Transverse colon (tissue), 4 donors: Measurements from ENCODE around the gene CCDC34. TPM values are rescaled to one million over a fixed set of nuclear protein-coding genes. Genes with fewer than 3 reads are reported as not detected.

Experiments used
- DNase-seq: peaks from one replicate; pipeline ENCODE4 v3.0.0-alpha.2; 2019
- H3K27ac ChIP-seq, 4 donors: fragments of 200-600 bp; sonication (generic); 2 replicates each; pipeline ENCODE4 v1.5.1; 2016 to 2018; ENCODE audit warnings: inconsistent platforms in 4 of 4
- H3K27me3 ChIP-seq: fragments of 200-600 bp; sonication (generic); 2 replicates; pipeline ENCODE4 v1.5.1; 2017; ENCODE audit warnings: inconsistent platforms
- H3K36me3 ChIP-seq, 4 donors: fragments of 200-600 bp; sonication (generic); 2 replicates each; pipeline ENCODE4 v1.5.1; 2017 to 2019; ENCODE audit warnings: inconsistent platforms in 4 of 4
- H3K4me1 ChIP-seq, 4 donors: fragments of 200-600 bp; sonication (generic); 2 replicates each; pipeline ENCODE4 v1.5.1; 2017 to 2020; ENCODE audit warnings: inconsistent platforms in 4 of 4
- H3K4me3 ChIP-seq, 4 donors: fragments of 200-600 bp; sonication (generic); 1 replicate in 1 of 4; 2 replicates in 3 of 4; pipeline versions ENCODE4 v1.5.1 to v1.6.1; 2017 to 2019; ENCODE audit warnings: inconsistent platforms in 4 of 4
- H3K9me3 ChIP-seq, 2 donors: fragments of 200-600 bp; sonication (generic); 2 replicates each; pipeline ENCODE4 v1.5.1; 2017 to 2019; ENCODE audit warnings: inconsistent platforms in 2 of 2
- CTCF ChIP-seq, 5 experiments: fragments of 200-600 bp in 3 of 5; fragments of 450-650 bp in 2 of 5; sonication (generic) in 3 of 5; IDR thresholded peaks; 1 replicate in 2 of 5; 2 replicates in 3 of 5; pipeline ENCODE4 v1.5.1; 2016 to 2017; ENCODE audit warnings: antibody characterized with exemption in 5 of 5, inconsistent platforms in 3 of 5, mild to moderate bottlenecking in 2 of 5, moderate library complexity in 1 of 5
- EP300 ChIP-seq: sonication (generic); formaldehyde crosslinking; IDR thresholded peaks from one replicate; pipeline ENCODE4 v1.6.1; 2017; ENCODE audit warnings: antibody characterized with exemption, low read depth
- POLR2A ChIP-seq: fragments of 450-650 bp; IDR thresholded peaks from one replicate; pipeline ENCODE4 v1.6.1; 2016; ENCODE audit warnings: antibody characterized with exemption, mild to moderate bottlenecking, moderate library complexity
- POLR2AphosphoS5 ChIP-seq, 3 donors: sonication (generic); formaldehyde crosslinking; IDR thresholded peaks; one replicate each; pipeline ENCODE4 v1.6.1; 2016; ENCODE audit warnings: antibody characterized with exemption in 3 of 3
- WGBS, 2 donors: methylation state at CpG; one replicate each; pipeline ENCODE4 v1.1.5; 2018; ENCODE audit warnings: low coverage in 1 of 2; 5-methylcytosine and 5-hydroxymethylcytosine counted together
- in situ Hi-C, 4 donors: fragments of 200-750 bp; cut with MboI; loops; one replicate each; pipeline versions ENCODE4 v1.15.0 to v1.15.1; 2017; ENCODE audit warnings: low sequenced_read_pairs in 3 of 4, low pct_ligation_motif_present in 1 of 4, low pct_unique_long_range_greater_than_20kb in 1 of 4
- intact Hi-C: fragments of 100-400 bp; cut with DNase I; formaldehyde crosslinking; loops from one replicate; pipeline ENCODE4 v1.15.1; 2023; ENCODE audit warnings: low total_unique reads
- total RNA-seq, 4 donors: library from RNA; depleted of rRNA; stranded (reverse); fragments of >200 nt; gene quantifications; one replicate each; pipeline ENCODE4 v1.1.0, GENCODE V29; 2016

Gene CCDC34
- total RNA-seq, 4 donors from 2014 or later, result 0.40 to 6.8 (median 5.6) TPM; not detected in 1

- no peak for DNase-seq
- no peak overlapping the region for H3K4me3 ChIP-seq
- no peaks in the 10 kb centered on the region for H3K27me3 ChIP-seq
- TF ChIP-seq POLR2AphosphoS5 (IDR thresholded peaks at IDR 0.05) (no peak), CTCF (IDR thresholded peaks at IDR 0.05) (no peak), POLR2A (no peak), EP300 (no peak)
- H3K36me3 ChIP-seq, result no peaks in the 10 kb centered on the region
- H3K9me3 ChIP-seq, result no peaks in the 10 kb centered on the region
- WGBS, 2 donors, result 85 to 100% methylated on average over 1 to 2 of the region's 2 CpGs
- intact Hi-C loops, result no loop called here
- in situ Hi-C loops, result no loop called here
- H3K4me1 ChIP-seq, result no peaks in the 10 kb centered on the region
- H3K27ac ChIP-seq, result no peak overlapping the region
Observed at GRCh38 chr11:27317751-27318150, 45.3 kb downstream of the CCDC34 start.

- Histone ChIP-seq H3K9me3 (no peaks in the 10 kb centered on the region), H3K4me3 (no peak overlapping the region), H3K27ac (no peak overlapping the region), H3K36me3 (no peaks in the 10 kb centered on the region), H3K27me3 (no peaks in the 10 kb centered on the region), H3K4me1 (no peaks in the 10 kb centered on the region)
- intact Hi-C loops (no loop called here), in situ Hi-C loops (no loop called here)
- TF ChIP-seq POLR2AphosphoS5 (IDR thresholded peaks at IDR 0.05), result no peak
- TF ChIP-seq CTCF (IDR thresholded peaks at IDR 0.05), result no peak
- no peak for TF ChIP-seq POLR2A
- no peak for TF ChIP-seq EP300
- 77 to 90% methylated on average over 1 of the region's 1 CpG for WGBS, 2 donors
- DNase-seq, result no peak
Observed at GRCh38 chr11:27315836-27316235, 47.2 kb downstream of the CCDC34 start.

GRCh38 chr11:27313157-27313821 is 49.7 kb downstream of the CCDC34 start:
- intact Hi-C loops (no loop called here), in situ Hi-C loops (no loop called here)
- no peaks in the 10 kb centered on the region for H3K9me3 ChIP-seq
- no peaks in the 10 kb centered on the region for H3K4me1 ChIP-seq
- no peaks in the 10 kb centered on the region for H3K27me3 ChIP-seq
- no peak for DNase-seq
- H3K27ac ChIP-seq, result no peak overlapping the region
- 86 to 92% methylated on average over 2 of the region's 2 CpGs for WGBS, 2 donors
- H3K36me3 ChIP-seq, result no peaks in the 10 kb centered on the region
- TF ChIP-seq EP300 (no peak), POLR2AphosphoS5 (IDR thresholded peaks at IDR 0.05) (no peak), CTCF (IDR thresholded peaks at IDR 0.05) (no peak), POLR2A (no peak)
- no peak overlapping the region for H3K4me3 ChIP-seq

- DNase-seq, result no peak
- TF ChIP-seq POLR2AphosphoS5 (IDR thresholded peaks at IDR 0.05), result no peak
- in situ Hi-C loops, result no loop called here
- H3K9me3 ChIP-seq, result no peaks in the 10 kb centered on the region
- H3K36me3 ChIP-seq, result no peaks in the 10 kb centered on the region
- intact Hi-C loops, result no loop called here
- no peak overlapping the region for H3K27ac ChIP-seq
- H3K4me3 ChIP-seq, result no peak overlapping the region
- 67 to 71% methylated on average over 2 of the region's 2 CpGs for WGBS, 2 donors
- no peaks in the 10 kb centered on the region for H3K4me1 ChIP-seq
- H3K27me3 ChIP-seq, result no peaks in the 10 kb centered on the region
Observed at GRCh38 chr11:27312110-27312509, 50.9 kb downstream of the CCDC34 start.

GRCh38 chr11:27310707-27311106 is 52.3 kb downstream of the CCDC34 start:
- Histone ChIP-seq H3K9me3 (no peaks in the 10 kb centered on the region), H3K4me1 (no peaks in the 10 kb centered on the region), H3K27ac (no peak overlapping the region), H3K4me3 (no peak overlapping the region), H3K36me3 (no peaks in the 10 kb centered on the region), H3K27me3 (no peaks in the 10 kb centered on the region)
- intact Hi-C loops (no loop called here), in situ Hi-C loops (no loop called here)
- no peak for DNase-seq
- no peak for TF ChIP-seq POLR2A
- TF ChIP-seq EP300, result no peak
- TF ChIP-seq CTCF (IDR thresholded peaks at IDR 0.05), result no peak
- TF ChIP-seq POLR2AphosphoS5 (IDR thresholded peaks at IDR 0.05), result no peak
